Femur (tissue), 1 donor: ENCODE data around the gene C1QB.
"Not testable (repeated sequence)": the region's sequence is repeated elsewhere in the genome, so short reads cannot be mapped to it uniquely, and the experiment has no call there.

ENCODE experiments used
- DNase-seq: peaks from one replicate; pipeline ENCODE4 v3.0.0-alpha.2; 2017

C1QB gene

GRCh38 chr1:22668840-22669239 is 15.8 kb downstream of the C1QB start:
- DNase-seq = not testable (repeated sequence)

- DNase-seq = no peak
These were observed 17.4 kb downstream of the C1QB start for GRCh38 chr1:22670352-22670975.

DNA sequence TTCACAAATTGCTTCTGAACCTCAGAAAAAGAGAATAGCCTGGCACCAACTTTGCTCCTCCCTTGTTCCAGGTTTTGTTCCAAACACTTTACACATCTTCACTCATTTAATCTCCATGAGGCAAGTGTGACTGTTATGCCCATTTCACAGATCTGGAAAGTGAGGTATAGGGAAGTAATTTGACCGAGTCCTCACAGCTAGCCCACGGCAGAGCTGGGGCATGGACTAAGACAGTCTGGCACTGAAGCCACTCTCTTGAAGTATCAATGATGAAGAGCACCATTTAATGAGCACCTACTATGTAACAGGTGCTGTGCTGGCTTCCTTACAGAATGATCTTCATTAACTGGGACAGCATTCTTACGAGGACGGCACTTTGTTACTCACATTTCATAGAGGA is 19.0 kb downstream of the C1QB start:
- no peak for DNase-seq

GRCh38 chr1:22673486-22674409 is 20.7 kb downstream of the C1QB start:
- DNase-seq = peak; percentile 68

DNA sequence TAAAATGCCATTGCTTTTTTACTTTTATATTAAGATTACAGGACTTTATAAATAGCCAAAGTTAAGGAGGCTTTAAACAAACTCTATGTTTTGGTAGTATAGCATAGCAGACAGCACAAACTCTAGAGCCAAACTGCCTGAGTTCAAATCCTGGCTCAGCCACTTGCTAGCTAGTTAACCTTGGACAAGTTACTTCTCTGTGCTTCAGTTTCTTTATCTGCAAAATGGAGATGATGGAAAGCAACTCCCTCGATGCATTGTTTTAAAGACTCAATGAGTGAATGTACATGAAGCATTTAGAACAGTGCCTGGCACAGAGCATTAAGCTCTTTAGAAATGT is 21.3 kb downstream of the C1QB start:
- DNase-seq = no peak

DNA sequence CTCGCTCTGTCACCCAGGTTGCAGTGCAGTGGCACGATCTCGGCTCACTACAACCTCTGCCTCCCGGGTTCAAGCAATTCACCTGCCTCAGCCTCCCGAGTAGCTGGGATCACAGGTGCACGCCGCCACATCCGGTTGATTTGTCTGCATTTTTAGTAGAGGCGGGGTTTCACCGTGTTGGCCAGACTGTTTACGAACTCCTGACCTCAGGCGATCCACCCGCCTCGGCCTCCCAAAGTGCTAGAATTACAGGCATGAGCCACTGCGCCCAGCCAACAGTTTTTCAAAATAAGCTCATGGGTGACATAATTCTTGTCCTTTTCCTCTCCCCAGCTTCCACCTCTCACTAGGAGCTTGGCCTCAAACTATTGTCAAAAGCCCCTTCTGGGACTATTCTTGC is 23.1 kb downstream of the C1QB start:
- DNase-seq = not testable (repeated sequence)

- DNase-seq = no peak
These were observed 24.0 kb downstream of the C1QB start for GRCh38 chr1:22676916-22677583.

DNA sequence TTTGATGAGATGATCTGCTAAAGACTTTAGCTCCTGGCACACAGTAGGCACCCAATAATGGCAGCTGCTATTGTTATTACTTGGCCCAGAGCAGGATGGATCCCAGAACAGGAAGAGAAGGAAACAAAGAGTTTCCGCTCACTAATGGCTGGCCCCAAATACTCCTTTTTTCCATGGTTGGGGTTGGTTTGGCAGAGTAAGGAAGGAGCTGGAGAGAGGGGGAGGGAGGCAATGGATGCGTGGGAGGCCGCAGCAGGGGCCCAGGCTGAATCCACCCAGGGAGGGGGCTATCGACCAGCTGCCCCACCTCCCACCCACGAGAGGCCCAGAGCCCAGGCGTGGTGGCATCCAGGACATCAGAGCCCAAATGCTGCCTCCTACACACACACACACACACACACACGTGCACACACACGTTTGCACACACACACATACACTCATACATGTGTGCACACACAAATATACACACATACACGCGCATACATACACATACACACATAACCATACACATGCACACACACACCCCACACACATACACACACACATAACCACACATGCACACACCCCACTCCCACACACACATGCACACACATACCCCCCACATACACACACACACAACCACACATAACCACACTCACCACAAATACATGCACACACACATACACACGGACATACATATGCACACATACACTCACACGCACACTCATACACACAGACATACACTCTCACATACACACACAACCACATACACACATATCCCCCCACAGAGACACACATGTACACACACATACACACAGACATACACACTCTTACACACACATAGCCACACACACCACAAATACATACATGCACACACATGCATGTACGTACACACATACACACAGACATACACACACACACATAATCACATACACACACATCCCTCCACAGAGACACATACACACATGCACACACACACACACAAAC is 25.2 kb downstream of the C1QB start:
- peak; percentile 57 for DNase-seq

GRCh38 chr1:22680726-22681125 is 27.7 kb downstream of the C1QB start:
- DNase-seq = no peak

DNA sequence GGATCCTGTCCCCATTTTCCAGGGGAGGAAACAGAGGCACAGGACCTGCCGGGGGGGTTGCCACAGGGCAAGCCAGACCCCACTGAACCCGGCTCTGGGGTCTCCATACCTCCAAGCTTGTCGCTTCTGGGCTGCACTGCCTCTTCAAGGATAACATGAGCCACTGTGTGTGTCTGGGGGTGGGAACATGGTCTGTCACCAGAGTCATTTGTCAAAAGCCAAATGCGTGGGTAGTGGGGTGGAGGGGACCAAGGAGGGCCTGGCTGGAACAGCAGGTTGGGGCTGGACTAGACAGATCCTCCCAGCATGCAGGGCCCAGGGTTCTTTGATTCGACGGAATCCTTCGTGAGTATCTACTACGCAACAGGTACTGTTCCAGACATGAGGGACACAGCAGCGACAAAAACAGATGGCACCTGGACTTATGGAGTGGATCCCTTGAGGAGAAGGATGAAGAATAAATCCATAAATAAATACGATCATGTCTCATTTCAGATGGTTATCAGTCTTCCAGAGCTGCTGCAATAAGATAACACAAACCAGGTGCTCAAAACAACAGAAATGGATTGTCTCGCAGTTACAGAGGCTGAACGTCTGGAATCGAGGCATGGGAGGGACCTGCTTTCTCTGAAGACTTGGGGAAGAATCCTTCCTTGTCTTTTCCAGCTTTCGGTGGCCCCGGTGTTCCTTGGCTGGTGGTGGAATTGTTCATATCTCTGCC is 28.7 kb downstream of the C1QB start:
- no peak for DNase-seq

GRCh38 chr1:22683547-22683946 is 30.5 kb downstream of the C1QB start:
- no peak for DNase-seq

GRCh38 chr1:22685591-22686059 is 32.6 kb downstream of the C1QB start:
- peak; percentile 86 for DNase-seq

DNA sequence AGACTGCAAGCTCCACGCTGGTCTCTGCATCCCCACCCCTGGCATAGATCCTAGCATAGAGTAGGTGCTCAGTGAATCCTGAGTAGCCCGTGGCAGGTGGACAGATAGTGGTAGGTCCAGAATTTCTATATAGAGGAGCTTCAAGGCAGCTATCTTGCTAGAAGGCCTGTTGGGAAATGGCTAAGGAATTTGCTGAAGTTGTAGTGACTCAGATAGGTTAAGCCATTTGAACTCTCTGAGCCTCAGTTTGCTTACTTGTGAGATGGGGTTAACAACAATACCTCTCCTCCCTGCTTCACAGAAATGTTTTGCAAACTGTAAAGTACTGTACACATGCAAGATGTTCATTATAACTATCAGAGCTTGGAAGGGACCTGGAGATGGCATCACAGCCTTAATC is 34.2 kb downstream of the C1QB start:
- DNase-seq = no peak

GRCh38 chr1:22688466-22688865 is 35.4 kb downstream of the C1QB start:
- DNase-seq = no peak

DNA sequence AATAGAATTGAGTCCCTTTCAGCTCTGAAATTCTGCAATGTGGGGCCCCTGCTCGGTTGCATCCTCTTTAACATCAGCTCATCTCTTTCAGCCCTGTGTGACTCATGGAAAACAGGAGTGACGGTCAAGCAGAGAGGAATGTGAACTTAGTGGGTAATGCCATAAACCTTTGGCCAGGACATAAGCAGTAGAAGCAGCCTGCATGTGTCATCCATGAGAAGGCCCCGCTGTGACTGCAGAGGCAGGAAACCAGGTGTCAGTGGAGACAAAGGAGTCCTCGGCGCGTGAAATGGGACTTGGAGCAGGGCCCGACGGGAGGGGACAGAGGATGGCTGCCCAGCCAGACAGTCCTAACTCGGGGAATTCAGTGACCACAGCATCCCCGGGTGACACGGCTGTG is 36.5 kb downstream of the C1QB start:
- DNase-seq = peak; percentile 53

GRCh38 chr1:22691031-22691753 is 38.2 kb downstream of the C1QB start:
- DNase-seq = no peak

DNA sequence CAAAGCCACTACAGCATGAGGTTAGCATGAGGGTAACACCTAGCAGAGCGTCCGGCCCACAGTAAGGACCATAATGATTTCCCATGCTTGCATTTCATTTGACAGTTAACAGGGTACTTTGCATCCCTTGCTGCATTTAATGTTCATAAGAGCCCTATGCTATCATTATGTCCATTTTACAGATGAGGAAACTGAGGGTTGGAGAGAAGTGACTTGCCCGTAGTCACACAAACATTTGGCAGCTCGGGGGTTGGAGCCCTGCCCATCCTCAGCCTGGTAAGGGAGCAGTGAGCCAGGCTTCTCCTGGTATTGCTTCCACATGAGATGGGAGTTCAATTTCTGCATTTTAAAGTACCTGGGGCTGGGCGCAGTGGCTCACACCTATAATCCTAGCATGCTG is 41.1 kb downstream of the C1QB start:
- DNase-seq = no peak

GRCh38 chr1:22696610-22697009 is 43.6 kb downstream of the C1QB start:
- no peak for DNase-seq

- no peak for DNase-seq
These were observed 44.9 kb downstream of the C1QB start for GRCh38 chr1:22697980-22698379.

DNA sequence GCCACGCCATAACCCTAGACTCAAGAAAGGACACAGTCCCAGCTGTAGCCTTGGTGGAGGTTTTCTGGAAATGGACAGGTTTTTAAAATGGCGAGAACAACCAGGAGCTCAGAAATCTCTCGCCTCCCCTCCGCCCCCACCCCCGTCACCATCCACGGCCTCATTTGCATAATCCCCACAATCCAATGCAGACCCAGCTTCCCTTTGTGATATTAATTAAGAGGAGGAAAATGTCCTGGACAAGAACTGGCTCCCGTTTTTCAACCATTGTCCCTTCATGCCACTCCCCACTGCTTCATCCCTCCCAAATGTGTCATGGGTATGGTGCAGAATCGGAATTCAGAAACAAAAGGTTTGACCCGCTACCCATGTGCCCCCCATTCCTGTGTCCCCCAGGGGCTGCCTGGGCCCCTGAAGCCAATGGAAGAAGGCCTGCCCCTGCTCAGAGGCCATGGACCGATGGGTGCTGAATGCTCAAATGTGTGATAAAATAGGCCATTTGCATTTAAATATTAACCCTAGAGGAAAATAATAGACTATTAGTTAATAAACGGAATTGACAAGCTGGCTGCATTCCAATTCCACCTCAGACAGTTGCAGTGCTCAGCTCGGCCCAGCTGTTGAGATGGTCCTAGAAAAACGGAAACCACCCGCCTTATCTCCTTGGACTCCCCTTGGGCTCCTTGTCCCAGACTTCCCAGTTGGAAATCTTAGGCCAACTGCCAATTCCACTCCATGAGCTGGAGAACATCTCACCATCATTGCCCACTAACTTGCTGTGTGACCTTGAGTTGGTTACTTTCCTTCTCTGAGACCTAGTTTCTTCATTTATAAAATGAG is 46.9 kb downstream of the C1QB start:
- DNase-seq = no peak
